Muscle of arm (tissue), 12 donors: ENCODE data around the gene PTGR1. TPM values are rescaled to one million over a fixed set of nuclear protein-coding genes. Genes with fewer than 3 reads are reported as not detected.
A peak's percentile ranks its signal among the peaks of the same experiment; 100 is the strongest.
"Not testable (repeated sequence)": the region's sequence is repeated elsewhere in the genome, so short reads cannot be mapped to it uniquely, and the experiment has no call there.

ENCODE experiments used
- DNase-seq: peaks from one replicate; pipeline ENCODE4 v3.0.0-alpha.2; 2013
- polyA plus RNA-seq, 12 donors: library from polyadenylated mRNA; unstranded; fragments of 120-200 nt; gene quantifications; one replicate each; pipeline ENCODE4 v1.2.1, GENCODE V29; 2013; ENCODE audit not compliant: insufficient read length in 12 of 12

Gene PTGR1
- polyA plus RNA-seq, 12 donors = 23.3 to 77.3 (median 57.0) TPM; not detected in 1

DNA sequence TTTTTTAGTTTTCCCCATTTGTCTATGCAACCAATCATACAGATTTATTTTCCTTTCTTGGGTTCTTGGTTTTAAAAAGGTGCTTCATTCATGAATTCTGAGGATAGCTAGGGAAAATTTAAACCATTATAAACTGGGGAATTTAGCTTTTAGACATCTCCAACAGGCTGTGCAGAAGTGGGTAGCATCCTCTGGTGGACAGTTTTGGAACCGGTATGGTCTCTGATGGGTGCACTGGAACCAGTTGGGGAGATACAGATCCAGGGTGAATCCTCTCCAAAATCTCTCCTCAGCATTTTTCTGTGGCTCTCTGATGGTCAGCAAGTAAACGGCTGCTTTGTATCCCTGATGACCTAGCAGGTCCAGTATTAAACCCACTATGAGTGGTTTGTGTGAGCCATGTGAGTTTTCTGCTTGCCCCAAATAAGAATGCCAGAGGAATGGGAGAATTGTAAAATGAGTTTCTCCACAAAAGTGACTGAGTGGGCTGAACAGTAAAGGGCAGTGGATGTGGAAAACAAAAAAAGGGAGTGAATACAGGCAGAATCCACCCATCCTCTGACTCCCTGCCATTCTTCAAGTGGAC lies 22.5 kb upstream of the PTGR1 start:
- peak; percentile 16 for DNase-seq

- not testable (repeated sequence) for DNase-seq
These were observed 17.9 kb upstream of the PTGR1 start for GRCh38 chr9:111617349-111617748.

DNA sequence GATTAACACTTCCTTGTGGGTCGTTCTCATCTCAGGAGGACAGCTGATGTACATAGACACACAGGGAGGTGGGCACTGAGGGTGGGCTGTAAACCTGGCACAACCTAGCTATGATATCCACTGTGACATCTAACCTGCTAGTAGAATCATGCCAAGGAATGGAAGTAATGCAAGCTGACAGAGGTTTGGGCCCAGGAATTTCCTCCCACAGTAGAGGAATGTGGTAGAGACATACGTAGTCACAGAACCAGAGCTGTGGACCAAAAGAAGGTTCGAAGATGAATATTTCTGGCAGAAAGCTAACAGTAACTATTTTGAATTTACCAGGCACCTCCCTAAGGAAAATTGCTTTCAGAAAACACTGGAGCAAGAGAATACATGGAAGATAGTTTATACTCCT lies 16.5 kb upstream of the PTGR1 start:
- DNase-seq = no peak

DNA sequence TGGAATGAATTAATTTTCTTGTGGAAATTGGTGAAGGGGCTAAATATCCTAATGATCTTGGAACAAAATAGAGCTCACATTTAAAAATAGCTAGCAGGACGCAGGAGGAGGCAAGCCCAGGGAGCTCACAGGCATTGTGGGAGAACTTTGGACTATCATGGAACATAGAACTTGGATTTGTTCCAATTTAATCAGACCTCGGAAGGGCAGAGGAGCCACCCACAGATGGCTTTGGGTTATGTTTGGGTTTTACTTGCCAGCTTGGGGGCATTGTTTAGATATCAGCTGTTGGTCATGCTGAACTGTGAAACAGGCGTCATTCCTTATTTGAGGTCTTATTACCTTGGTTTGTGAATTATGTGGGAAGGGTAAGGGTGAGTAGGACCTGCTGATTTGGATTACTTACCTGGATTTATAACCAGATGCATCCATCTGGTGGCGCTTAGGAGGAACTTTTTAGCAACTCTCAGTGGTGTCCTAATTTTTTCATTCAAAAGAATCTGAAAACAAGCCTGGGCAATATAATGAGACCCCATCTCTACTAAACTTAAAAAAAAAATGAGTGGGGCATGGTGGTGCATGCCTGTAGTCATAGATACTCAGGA lies 14.1 kb upstream of the PTGR1 start:
- DNase-seq = no peak

- DNase-seq = no peak
These were observed 11.4 kb upstream of the PTGR1 start for GRCh38 chr9:111610845-111611244.

- DNase-seq = no peak
These were observed 10.7 kb upstream of the PTGR1 start for GRCh38 chr9:111610149-111610548.

DNA sequence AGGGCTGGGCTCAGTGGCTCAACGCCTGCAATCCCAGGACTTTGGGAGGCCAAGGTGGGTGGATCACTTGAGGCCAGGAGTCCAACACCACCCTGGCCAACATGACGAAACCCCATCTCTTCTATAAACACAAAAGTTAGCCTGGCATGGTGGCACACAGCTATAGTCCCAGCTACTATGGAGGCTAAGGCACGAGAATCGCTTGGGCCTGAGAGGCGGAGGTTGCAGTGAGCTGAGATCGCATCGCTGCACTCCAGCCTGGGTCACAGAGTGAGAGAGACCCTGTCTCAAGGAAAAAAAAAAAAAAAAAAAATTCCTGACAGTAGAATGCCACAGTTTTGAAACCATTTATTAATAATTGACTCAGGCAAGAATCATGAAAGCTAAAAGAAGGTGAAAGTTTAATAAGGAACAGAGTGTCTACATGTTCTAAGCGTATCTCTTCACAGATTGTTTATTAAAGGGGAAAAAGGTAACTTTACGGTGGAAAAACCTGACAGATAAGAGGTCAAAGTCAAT lies 5.7 kb upstream of the PTGR1 start:
- DNase-seq = no peak

DNA sequence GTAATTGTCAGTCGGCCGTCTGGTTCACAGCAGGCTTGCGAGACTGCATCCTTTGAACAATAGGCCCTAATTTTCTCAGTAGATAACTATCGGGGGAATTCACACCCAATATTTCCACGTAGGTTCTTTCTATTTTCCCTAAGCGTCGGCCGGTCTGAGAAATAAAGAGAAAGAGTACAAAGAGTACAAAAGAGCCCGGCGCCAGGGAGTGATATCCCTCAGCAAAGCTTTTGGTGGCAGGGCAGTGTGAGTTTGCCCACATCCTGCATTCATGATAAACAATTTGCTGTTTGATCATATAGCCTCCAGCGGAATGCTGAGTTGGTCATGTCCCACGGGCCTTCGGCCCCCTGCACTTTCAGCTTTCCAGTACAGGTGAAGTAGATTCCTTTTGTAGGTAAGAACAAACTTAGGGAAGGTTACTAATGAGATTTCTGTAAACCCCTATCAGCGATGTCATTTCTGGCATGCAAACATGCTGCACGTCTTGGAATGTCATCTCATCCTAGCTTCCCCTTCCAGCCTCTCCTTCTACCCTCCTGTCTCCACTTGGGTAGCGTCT lies 4.7 kb upstream of the PTGR1 start:
- DNase-seq = no peak

DNA sequence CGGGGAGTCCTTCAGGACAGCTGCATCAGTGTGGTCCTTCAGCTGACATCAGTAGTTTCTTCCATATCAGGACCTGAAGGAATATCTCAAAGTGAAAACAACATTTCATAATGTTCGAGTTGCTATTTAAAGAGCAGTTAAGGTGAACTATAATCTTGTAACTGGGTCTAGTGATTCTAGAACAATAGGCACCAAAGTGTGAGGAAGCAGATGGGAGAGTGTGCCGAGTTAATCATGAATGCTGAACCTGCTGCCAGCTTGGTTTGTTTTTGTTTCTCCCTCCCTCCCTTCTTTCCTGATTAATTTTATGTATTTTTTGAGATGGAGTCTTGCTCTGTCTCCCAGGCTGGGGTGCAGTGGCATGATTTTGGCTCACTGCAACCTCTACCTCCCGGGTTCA lies 3.6 kb upstream of the PTGR1 start:
- no peak for DNase-seq

DNA sequence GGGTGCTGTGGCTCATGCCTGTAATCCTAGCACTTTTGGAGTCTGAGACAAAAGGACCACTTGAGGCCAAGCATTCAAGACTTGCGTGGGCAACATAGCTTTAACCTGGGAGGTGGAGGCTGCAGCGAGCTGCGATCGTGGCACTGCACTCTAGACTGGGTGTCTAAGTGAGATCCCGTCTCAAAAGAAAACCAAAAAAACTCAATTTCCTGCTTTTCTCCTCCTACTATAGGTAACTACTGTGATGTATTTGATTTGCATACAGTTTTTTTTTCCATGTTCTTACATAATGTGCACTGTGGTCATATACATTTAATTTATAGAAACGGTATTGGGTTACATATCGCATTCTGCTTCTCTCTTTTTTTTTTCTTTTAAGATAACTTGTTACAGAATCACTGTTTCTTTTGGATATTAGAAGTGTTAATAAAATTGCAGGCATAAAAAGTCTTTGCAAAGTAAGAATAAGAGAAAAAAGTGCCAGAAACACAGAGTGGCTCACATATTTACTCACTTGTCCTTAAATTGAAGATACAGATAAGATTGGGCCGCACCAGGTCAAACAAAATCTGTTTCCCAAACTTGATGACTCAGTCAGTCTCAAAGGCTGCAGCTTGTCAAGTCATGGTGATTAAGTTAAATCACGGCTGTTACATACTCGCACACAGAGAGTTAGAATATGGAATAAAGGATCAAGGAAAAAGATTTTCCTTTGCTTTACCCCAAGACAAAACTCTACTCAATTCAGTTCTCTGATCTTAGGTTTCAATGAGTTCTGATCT lies 2.0 kb upstream of the PTGR1 start:
- no peak for DNase-seq

DNA sequence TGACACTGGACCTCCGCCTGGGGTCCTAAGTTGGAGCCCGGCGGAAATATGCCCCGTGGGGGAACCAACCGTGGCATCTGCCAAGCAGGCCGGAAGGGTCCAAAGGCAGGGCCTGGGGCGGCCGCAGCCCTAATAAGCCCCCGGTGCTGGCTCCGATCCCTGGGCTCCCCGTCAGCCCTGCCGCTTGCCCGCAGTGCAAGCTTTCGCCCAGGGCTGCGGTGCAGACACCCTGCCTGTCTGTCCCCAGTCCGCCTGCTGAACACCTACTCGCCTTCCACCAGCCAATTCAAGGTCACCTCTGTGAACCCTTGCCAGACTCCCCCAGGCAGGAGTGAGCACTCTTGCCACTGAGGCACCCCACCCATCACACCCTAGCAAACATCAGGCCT lies 502 bp upstream of the PTGR1 start:
- DNase-seq = no peak

DNA sequence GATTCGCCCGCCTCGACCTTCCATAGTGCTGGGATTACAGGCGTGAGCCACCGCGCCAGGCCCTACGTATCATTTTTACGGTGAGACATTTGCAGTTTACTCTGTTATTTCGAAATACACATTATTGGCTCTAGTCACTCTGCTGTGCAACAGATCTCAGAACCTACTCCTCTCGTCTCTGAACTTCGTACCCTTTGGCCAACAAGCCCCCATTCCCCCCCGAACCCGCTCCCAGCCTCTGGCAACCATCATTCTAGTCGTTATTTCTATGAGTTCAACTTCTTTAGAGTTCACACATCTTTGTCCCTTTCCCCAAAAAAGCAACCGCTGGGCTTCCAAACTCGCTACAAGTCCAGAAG lies 735 bp downstream of the PTGR1 start:
- peak; percentile 46 for DNase-seq

GRCh38 chr9:111597852-111598732 lies 1.4 kb downstream of the PTGR1 start:
- DNase-seq = peak; percentile 57

- no peak for DNase-seq
These were observed 10.6 kb downstream of the PTGR1 start for GRCh38 chr9:111588846-111589245.

- no peak for DNase-seq
These were observed 13.1 kb downstream of the PTGR1 start for GRCh38 chr9:111586378-111586777.

- no peak for DNase-seq
These were observed 16.6 kb downstream of the PTGR1 start for GRCh38 chr9:111582888-111583287.

- DNase-seq = peak; percentile 49
These were observed 26.4 kb downstream of the PTGR1 start for GRCh38 chr9:111572950-111573604.

DNA sequence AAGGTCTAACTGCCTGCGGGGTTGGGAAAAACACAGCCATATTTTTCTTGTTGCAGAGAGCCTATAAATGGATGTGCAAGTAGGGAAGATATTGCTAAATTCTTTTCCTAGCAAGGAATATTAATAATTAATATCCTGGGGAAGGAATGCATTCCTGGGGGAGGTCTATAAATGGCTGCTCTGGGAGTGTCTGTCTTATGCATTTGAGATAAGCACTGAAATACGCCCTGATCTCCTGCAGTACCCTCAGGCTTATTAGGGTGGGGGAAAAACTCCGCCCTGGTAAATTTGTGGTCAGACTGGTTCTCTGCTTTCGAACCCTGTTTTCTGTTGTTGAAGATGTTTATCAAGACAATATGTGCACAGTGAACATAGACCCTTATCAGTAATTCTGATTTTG lies 31.3 kb downstream of the PTGR1 start:
- DNase-seq = not testable (repeated sequence)

DNA sequence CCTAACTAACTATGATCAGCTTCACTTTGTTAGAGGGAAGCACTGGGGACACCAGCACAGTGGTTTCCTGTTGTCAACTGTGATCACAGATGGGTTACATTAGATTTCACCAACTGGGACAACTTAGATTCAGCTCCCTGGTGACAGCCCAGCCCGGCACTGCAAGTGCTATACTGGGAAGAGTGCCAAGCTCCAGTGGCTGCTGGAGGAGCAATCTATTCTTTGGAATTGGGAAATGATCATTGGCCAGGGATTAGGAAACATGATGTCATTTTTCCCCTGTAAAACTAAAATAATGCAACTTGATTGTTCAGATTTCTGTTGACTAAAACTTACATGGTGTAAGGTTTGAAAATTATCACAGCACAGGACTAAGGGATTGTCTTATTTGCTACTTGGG lies 33.2 kb downstream of the PTGR1 start:
- peak; percentile 41 for DNase-seq

- no peak for DNase-seq
These were observed 38.2 kb downstream of the PTGR1 start for GRCh38 chr9:111561165-111561719.
